OCI-LY3 (cell line): ENCODE data around the gene ZNF697.

Source experiments
- H2AFZ ChIP-seq: fragments of 200-600, 300-600 bp; shearing (Covaris generic); 2 replicates; pipeline ENCODE4 v1.6.0; 2014; ENCODE audit warnings: antibody characterized with exemption, low read depth, low read length
- H3K27ac ChIP-seq: fragments of 200-600, 300-600 bp; sonication (generic); 2 replicates; pipeline ENCODE4 v1.5.1; 2014; ENCODE audit warnings: mild to moderate bottlenecking, low read length, moderate library complexity, mixed read lengths
- H3K27me3 ChIP-seq: fragments of 200-600, 300-600 bp; sonication (generic); 2 replicates; pipeline ENCODE4 v1.6.1; 2014; ENCODE audit warnings: low read depth, low read length, mixed read lengths
- H3K36me3 ChIP-seq: fragments of 200-600, 300-600 bp; sonication (generic); replicated peaks from 2 replicates; pipeline ENCODE3; 2014; ENCODE audit warnings: low read depth, low read length, mixed read lengths
- H3K4me1 ChIP-seq: fragments of 300-600, 200-600 bp; sonication (generic); 2 replicates; pipeline ENCODE4 v1.6.1; 2014; ENCODE audit warnings: low read length, mixed read lengths
- H3K4me2 ChIP-seq: fragments of 200-600, 300-600 bp; sonication (generic); 2 replicates; pipeline ENCODE4 v1.6.1; 2014; ENCODE audit warnings: low read length, mixed read lengths
- H3K4me3 ChIP-seq: fragments of 300-600, 200-600 bp; sonication (generic); 2 replicates; pipeline ENCODE4 v1.5.1; 2014; ENCODE audit warnings: antibody characterized with exemption, mild to moderate bottlenecking, low read length, moderate library complexity
- H3K79me2 ChIP-seq: fragments of 300-600, 200-600 bp; shearing (Covaris generic); 2 replicates; pipeline ENCODE4 v1.6.1; 2014; ENCODE audit warnings: mild to moderate bottlenecking, low read length, mixed read lengths
- H3K9ac ChIP-seq: fragments of 300-600, 200-600 bp; shearing (Covaris generic); 2 replicates; pipeline ENCODE4 v1.6.0; 2014; ENCODE audit warnings: mild to moderate bottlenecking, low read length, moderate library complexity
- H3K9me3 ChIP-seq: fragments of 200-600, 300-600 bp; shearing (Covaris generic); 2 replicates; pipeline ENCODE4 v1.6.1; 2014; ENCODE audit warnings: low read length, mixed read lengths; ENCODE audit not compliant: insufficient read depth
- H4K20me1 ChIP-seq: fragments of 200-600, 300-600 bp; sonication (generic); 2 replicates; pipeline ENCODE4 v1.6.1; 2016; ENCODE audit warnings: low read length, mixed read lengths; ENCODE audit not compliant: insufficient read depth
- EZH2phosphoT487 ChIP-seq: fragments of 200-600 bp; shearing (Covaris generic); IDR thresholded peaks from 2 replicates; pipeline ENCODE4 v1.6.1; 2018; ENCODE audit warnings: antibody characterized with exemption, mixed run types, low read depth
- TF ChIP-seq, protein P1 (sequence below): fragments of 200-600, 300-600 bp; sonication (generic); IDR thresholded peaks from 2 replicates; pipeline ENCODE4 v1.5.1; 2014; ENCODE audit warnings: antibody characterized with exemption, low read length, low read depth

ZNF697 gene

DNA sequence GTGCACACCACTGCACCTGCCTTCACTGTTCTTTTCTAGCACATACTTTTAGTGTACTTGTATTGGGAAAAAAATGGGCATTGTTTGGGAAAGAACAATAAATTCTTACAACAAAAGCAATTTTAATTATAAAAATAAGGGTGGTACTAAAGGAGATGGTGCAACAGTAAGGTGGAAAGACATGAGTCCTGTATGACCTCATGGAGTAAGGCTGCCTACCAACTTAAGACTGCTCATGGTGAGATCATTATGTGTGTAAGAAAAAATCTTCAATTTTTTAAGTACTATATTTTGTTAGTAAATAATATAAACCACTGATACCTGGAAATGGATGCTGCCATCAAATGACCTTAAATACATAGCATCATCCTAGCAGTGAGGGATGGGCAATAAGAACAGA lies 34.1 kb upstream of the ZNF697 start:
- H4K20me1 ChIP-seq = no peaks in the 10 kb centered on the region
- peaks cover 15% of the 10 kb centered on the region; the same call in 1 of the 2 replicates for H3K27me3 ChIP-seq
- no peaks in the 10 kb centered on the region for H3K9me3 ChIP-seq
- H3K4me2 ChIP-seq = no peak overlapping the region
- H3K36me3 ChIP-seq = no peaks in the 10 kb centered on the region
- no peak overlapping the region for H3K9ac ChIP-seq
- H3K79me2 ChIP-seq = no peaks in the 10 kb centered on the region
- no peak overlapping the region for H3K4me3 ChIP-seq
- H3K27ac ChIP-seq = no peak overlapping the region
- no peak overlapping the region for H2AFZ ChIP-seq
- no peaks in the 10 kb centered on the region for H3K4me1 ChIP-seq
- TF ChIP-seq EZH2phosphoT487 = no peak
- TF ChIP-seq, protein P1, sequence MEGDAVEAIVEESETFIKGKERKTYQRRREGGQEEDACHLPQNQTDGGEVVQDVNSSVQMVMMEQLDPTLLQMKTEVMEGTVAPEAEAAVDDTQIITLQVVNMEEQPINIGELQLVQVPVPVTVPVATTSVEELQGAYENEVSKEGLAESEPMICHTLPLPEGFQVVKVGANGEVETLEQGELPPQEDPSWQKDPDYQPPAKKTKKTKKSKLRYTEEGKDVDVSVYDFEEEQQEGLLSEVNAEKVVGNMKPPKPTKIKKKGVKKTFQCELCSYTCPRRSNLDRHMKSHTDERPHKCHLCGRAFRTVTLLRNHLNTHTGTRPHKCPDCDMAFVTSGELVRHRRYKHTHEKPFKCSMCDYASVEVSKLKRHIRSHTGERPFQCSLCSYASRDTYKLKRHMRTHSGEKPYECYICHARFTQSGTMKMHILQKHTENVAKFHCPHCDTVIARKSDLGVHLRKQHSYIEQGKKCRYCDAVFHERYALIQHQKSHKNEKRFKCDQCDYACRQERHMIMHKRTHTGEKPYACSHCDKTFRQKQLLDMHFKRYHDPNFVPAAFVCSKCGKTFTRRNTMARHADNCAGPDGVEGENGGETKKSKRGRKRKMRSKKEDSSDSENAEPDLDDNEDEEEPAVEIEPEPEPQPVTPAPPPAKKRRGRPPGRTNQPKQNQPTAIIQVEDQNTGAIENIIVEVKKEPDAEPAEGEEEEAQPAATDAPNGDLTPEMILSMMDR = no peak

GRCh38 chr1:119681560-119681959 lies 33.5 kb upstream of the ZNF697 start:
- H2AFZ ChIP-seq = no peak overlapping the region
- no peaks in the 10 kb centered on the region for H4K20me1 ChIP-seq
- H3K4me3 ChIP-seq = no peak overlapping the region
- H3K36me3 ChIP-seq = no peaks in the 10 kb centered on the region
- H3K9me3 ChIP-seq = no peaks in the 10 kb centered on the region
- peaks cover 15% of the 10 kb centered on the region; the same call in 1 of the 2 replicates for H3K27me3 ChIP-seq
- H3K27ac ChIP-seq = no peak overlapping the region
- H3K4me1 ChIP-seq = no peaks in the 10 kb centered on the region
- TF ChIP-seq, protein P1 = no peak
- no peak for TF ChIP-seq EZH2phosphoT487
- no peak overlapping the region for H3K4me2 ChIP-seq
- no peaks in the 10 kb centered on the region for H3K79me2 ChIP-seq
- no peak overlapping the region for H3K9ac ChIP-seq

DNA sequence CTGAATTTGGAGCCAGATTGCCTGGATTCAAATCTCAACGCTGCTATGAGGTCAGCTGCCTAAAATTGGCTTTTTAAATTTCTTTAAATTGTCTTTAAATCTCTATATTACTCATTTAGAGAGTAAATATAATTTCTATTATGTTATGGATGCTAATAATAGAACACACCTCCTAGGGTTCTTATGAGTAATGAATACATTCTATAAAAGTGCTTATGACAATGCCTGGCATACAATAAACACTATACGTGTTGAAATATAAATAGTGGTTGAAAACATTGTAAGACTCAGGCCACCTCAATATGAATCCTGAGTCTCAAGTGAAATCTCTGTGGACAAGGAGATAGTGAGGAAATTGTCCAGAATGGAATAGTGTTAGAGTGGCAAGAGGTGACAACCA lies 32.7 kb upstream of the ZNF697 start:
- Histone ChIP-seq H3K27ac (no peak overlapping the region), H3K79me2 (no peaks in the 10 kb centered on the region), H2AFZ (no peak overlapping the region), H3K36me3 (no peaks in the 10 kb centered on the region), H3K4me3 (no peak overlapping the region), H3K9ac (no peak overlapping the region), H3K4me1 (peaks cover 3% of the 10 kb centered on the region; the same call in 1 of the 2 replicates), H4K20me1 (no peaks in the 10 kb centered on the region), H3K4me2 (no peak overlapping the region), H3K27me3 (peaks cover 15% of the 10 kb centered on the region; the same call in 1 of the 2 replicates), H3K9me3 (no peaks in the 10 kb centered on the region)
- no peak for TF ChIP-seq EZH2phosphoT487
- TF ChIP-seq, protein P1 = no peak

DNA sequence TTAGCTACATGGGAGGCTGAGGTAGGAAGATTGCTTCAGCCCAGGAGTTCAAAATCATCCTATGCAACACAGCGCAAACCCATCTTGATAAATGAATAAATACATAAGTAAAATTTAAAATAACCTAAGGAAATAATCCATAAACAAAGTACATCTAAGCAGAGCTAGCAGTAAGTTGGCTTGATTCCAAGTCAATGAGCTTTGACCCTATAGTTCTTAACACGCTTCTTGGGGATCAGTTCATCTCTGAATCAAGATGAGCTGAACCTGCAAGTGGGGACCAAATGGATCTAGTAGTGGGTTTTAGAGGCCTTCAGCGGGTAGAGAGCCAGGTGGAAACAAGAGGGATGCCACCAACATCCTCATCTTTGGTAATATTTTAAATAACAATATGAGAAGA lies 32.1 kb upstream of the ZNF697 start:
- no peak overlapping the region for H3K4me3 ChIP-seq
- TF ChIP-seq, protein P1 = no peak
- no peak for TF ChIP-seq EZH2phosphoT487
- H3K27ac ChIP-seq = no peak overlapping the region
- peaks cover 8% of the 10 kb centered on the region; the same call in 1 of the 2 replicates for H3K4me1 ChIP-seq
- no peak overlapping the region for H2AFZ ChIP-seq
- H3K4me2 ChIP-seq = no peak overlapping the region
- H3K9me3 ChIP-seq = no peaks in the 10 kb centered on the region
- H4K20me1 ChIP-seq = no peaks in the 10 kb centered on the region
- H3K36me3 ChIP-seq = no peaks in the 10 kb centered on the region
- no peaks in the 10 kb centered on the region for H3K79me2 ChIP-seq
- no peak overlapping the region for H3K9ac ChIP-seq
- H3K27me3 ChIP-seq = peaks cover 15% of the 10 kb centered on the region; the same call in 1 of the 2 replicates
